ENCODE data around the gene TBX5.

TBX5 gene

GRCh38 chr12:114328292-114328691 is 77.7 kb downstream of the TBX5 start:
- TF ChIP-seq EP300 (IDR thresholded peaks at IDR 0.05; ENCODE audit: borderline replicate concordance): no peak
- TF ChIP-seq CEBPB (IDR thresholded peaks at IDR 0.05): no peak

- TF ChIP-seq TAF1 (IDR thresholded peaks at IDR 0.05; ENCODE audit: low read depth) (no peak), USF1 (IDR thresholded peaks at IDR 0.05) (no peak), CREB1 (IDR thresholded peaks at IDR 0.05; ENCODE audit: low read depth) (no peak), REST (IDR thresholded peaks at IDR 0.05; ENCODE audit: low read depth) (no peak), TEAD4 (IDR thresholded peaks at IDR 0.05) (no peak), YY1 (IDR thresholded peaks at IDR 0.05; ENCODE audit: low read depth) (no peak), FOXM1 (IDR thresholded peaks at IDR 0.05; ENCODE audit: borderline replicate concordance, low read depth) (no peak), CEBPB (IDR thresholded peaks at IDR 0.05) (no peak), EP300 (IDR thresholded peaks at IDR 0.05; ENCODE audit: borderline replicate concordance) (no peak)
These were observed 78.2 kb downstream of the TBX5 start for GRCh38 chr12:114327765-114328164.

GRCh38 chr12:114321524-114321923 is 84.4 kb downstream of the TBX5 start:
- no peak for TF ChIP-seq ZBTB7A (IDR thresholded peaks at IDR 0.05; ENCODE audit: low read depth)
- no peak for TF ChIP-seq CEBPB (IDR thresholded peaks at IDR 0.05)
- no peak for TF ChIP-seq TAF1 (IDR thresholded peaks at IDR 0.05; ENCODE audit: low read depth)
- no peak for TF ChIP-seq TEAD4 (IDR thresholded peaks at IDR 0.05)
- no peak for TF ChIP-seq CREB1 (IDR thresholded peaks at IDR 0.05; ENCODE audit: low read depth)
- no peak for TF ChIP-seq FOXM1 (IDR thresholded peaks at IDR 0.05; ENCODE audit: borderline replicate concordance, low read depth)
- TF ChIP-seq EGR1 (IDR thresholded peaks at IDR 0.05): no peak
- TF ChIP-seq EP300 (IDR thresholded peaks at IDR 0.05; ENCODE audit: borderline replicate concordance): no peak
- no peak for TF ChIP-seq TCF12 (IDR thresholded peaks at IDR 0.05; ENCODE audit: low read depth)
- no peak for TF ChIP-seq RAD21 (IDR thresholded peaks at IDR 0.05; ENCODE audit: low read depth)
- TF ChIP-seq REST (IDR thresholded peaks at IDR 0.05; ENCODE audit: low read depth): no peak
- TF ChIP-seq NFIC (IDR thresholded peaks at IDR 0.05): no peak
- no peak for TF ChIP-seq YY1 (IDR thresholded peaks at IDR 0.05; ENCODE audit: low read depth)

- TF ChIP-seq RAD21 (IDR thresholded peaks at IDR 0.05; ENCODE audit: low read depth) (no peak), EGR1 (IDR thresholded peaks at IDR 0.05) (no peak), TAF1 (IDR thresholded peaks at IDR 0.05; ENCODE audit: low read depth) (no peak), ZBTB7A (IDR thresholded peaks at IDR 0.05; ENCODE audit: low read depth) (no peak), MAX (IDR thresholded peaks at IDR 0.05) (no peak), TEAD4 (IDR thresholded peaks at IDR 0.05) (no peak)
These were observed 85.0 kb downstream of the TBX5 start for GRCh38 chr12:114320968-114321367.

- TF ChIP-seq TAF1 (IDR thresholded peaks at IDR 0.05; ENCODE audit: low read depth) (no peak), YY1 (IDR thresholded peaks at IDR 0.05; ENCODE audit: low read depth) (no peak), NFIC (IDR thresholded peaks at IDR 0.05) (no peak), EGR1 (IDR thresholded peaks at IDR 0.05) (no peak), TEAD4 (IDR thresholded peaks at IDR 0.05) (no peak), ZBTB7A (IDR thresholded peaks at IDR 0.05; ENCODE audit: low read depth) (no peak), EP300 (IDR thresholded peaks at IDR 0.05; ENCODE audit: borderline replicate concordance) (no peak), REST (IDR thresholded peaks at IDR 0.05; ENCODE audit: low read depth) (no peak), USF1 (IDR thresholded peaks at IDR 0.05) (no peak), FOXM1 (IDR thresholded peaks at IDR 0.05; ENCODE audit: borderline replicate concordance, low read depth) (no peak), RAD21 (IDR thresholded peaks at IDR 0.05; ENCODE audit: low read depth) (no peak), CEBPB (IDR thresholded peaks at IDR 0.05) (no peak), MAX (IDR thresholded peaks at IDR 0.05) (no peak), CREB1 (IDR thresholded peaks at IDR 0.05; ENCODE audit: low read depth) (no peak), TCF12 (IDR thresholded peaks at IDR 0.05; ENCODE audit: low read depth) (no peak)
These were observed 85.8 kb downstream of the TBX5 start for GRCh38 chr12:114320101-114320500.
